ENCODE measurements around the gene SLC16A5. TPM values are rescaled to one million over a fixed set of nuclear protein-coding genes. Genes with fewer than 3 reads are reported as not detected.

The SLC16A5 gene
- total and polyA plus RNA-seq, 2 experiments from 2014 or later: 9.9 to 47.1 TPM

DNA sequence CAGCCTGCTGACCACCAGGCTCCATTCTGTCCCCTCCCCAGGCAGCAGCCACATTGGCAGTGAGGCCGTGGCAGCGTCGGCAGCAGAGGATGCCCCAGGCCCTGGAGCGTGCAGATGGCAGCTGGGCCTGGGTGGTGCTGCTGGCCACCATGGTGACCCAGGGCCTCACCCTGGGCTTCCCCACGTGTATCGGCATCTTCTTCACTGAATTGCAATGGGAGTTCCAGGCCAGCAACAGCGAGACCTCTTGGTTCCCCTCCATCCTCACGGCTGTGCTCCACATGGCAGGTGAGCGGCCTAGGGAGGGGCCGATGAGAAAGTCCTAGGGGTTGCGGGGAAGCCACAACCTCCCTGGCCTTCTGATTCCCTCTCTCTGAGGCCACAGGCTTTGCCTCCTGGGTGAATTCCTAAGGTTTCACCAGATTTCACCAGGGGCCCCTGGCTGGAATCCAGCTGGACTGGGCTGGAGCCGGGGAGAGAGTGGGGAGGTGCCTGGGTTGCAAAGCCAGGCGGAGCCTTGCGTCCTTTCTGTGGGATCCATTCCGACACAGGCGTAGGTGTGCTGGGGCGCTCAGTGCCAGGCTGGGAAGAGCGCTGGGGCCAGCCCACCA, 5.9 kb downstream of the SLC16A5 start:
- H3K36me3 ChIP-seq: no peaks in the 10 kb centered on the region
- TF ChIP-seq, protein P1, sequence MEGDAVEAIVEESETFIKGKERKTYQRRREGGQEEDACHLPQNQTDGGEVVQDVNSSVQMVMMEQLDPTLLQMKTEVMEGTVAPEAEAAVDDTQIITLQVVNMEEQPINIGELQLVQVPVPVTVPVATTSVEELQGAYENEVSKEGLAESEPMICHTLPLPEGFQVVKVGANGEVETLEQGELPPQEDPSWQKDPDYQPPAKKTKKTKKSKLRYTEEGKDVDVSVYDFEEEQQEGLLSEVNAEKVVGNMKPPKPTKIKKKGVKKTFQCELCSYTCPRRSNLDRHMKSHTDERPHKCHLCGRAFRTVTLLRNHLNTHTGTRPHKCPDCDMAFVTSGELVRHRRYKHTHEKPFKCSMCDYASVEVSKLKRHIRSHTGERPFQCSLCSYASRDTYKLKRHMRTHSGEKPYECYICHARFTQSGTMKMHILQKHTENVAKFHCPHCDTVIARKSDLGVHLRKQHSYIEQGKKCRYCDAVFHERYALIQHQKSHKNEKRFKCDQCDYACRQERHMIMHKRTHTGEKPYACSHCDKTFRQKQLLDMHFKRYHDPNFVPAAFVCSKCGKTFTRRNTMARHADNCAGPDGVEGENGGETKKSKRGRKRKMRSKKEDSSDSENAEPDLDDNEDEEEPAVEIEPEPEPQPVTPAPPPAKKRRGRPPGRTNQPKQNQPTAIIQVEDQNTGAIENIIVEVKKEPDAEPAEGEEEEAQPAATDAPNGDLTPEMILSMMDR (IDR thresholded peaks at IDR 0.05; ENCODE audit: low read depth, low read length): no peak
- H3K4me1 ChIP-seq (ENCODE audit: low read depth): peaks cover 3% of the 10 kb centered on the region
- H3K27ac ChIP-seq: no peak overlapping the region
- no peaks in the 10 kb centered on the region for H3K27me3 ChIP-seq
- DNase-seq (ENCODE audit: low read depth in 1 of 2, low spot score in 1 of 2): no peak
- no peak overlapping the region for H3K4me3 ChIP-seq
- no peaks in the 10 kb centered on the region for H3K9me3 ChIP-seq (ENCODE audit: low read depth)

DNA sequence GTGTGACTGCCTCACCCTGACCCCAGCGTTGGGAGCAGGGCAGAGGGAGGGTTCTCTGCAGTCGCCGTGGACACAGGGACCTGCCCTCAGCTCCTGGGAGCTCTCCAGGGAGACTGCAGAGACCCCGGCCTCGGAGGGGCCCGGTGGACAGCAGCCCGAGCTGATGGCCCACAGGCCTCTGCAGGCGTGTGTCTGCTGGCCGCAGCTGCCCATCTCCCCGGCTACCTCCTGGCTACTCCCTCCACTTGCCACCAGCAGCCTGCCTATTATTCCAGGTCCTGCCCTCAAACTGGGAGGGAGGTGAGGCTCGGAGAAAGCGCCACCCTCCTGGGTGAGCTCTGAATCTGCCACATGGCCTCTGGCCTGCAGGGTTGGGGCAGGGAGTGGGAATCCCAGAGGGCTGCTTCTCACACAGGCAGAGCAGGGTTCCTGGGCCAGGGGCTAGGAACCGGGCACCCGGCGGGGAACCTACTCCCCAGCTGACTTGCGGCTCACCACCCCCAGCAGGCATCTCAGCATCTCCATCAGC, 7.2 kb downstream of the SLC16A5 start:
- no peak overlapping the region for H3K27ac ChIP-seq
- no peaks in the 10 kb centered on the region for H3K9me3 ChIP-seq (ENCODE audit: low read depth)
- H3K27me3 ChIP-seq: no peaks in the 10 kb centered on the region
- no peak overlapping the region for H3K4me3 ChIP-seq
- no peaks in the 10 kb centered on the region for H3K36me3 ChIP-seq
- no peak for DNase-seq (ENCODE audit: low read depth in 1 of 2, low spot score in 1 of 2)
- no peaks in the 10 kb centered on the region for H3K4me1 ChIP-seq (ENCODE audit: low read depth)
- TF ChIP-seq, protein P1 (IDR thresholded peaks at IDR 0.05; ENCODE audit: low read depth, low read length): no peak

DNA sequence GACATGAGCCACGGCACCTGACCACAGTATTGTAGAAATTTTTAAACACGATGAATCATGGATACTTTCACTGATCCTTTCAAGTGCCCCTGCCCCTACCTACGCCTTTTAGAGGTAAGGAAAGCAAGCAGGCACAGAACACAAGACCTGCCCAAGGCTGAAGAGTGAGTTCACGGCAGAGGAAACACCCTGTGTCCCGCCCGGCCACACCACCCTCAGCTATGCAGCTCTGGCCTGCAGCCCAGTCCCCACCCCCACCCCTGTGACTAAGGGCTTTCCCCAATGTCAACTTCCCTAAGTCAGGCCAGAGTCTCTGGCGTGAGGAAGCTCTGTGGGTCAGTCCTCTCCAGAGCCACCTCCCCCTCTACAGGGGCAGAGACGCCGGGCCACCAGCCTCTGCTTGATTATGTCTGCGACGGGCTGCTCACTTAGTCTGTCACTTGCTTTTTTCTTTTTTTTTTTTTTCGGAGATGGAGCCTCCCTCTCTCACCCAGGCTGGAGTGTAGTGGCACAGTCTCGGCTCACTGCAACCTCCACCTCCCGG, 8.4 kb downstream of the SLC16A5 start:
- H3K27ac ChIP-seq: no peak overlapping the region

DNA sequence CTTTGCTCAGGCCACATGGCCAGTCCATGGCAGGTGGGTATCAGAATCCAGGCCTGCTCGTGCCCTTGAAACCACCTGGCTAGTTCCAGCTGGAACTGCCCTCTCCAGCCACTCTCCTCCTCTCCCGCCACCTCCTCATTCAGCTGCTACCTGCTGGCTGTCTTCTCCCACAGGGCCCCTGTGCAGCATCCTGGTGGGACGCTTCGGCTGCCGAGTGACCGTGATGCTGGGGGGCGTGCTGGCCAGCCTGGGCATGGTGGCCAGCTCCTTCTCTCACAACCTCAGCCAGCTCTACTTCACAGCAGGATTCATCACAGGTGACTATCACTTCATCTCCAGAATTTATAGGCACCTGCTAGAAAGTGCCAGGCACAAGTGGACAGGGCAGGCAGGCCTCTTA, 10.1 kb downstream of the SLC16A5 start:
- DNase-seq (ENCODE audit: low read depth in 1 of 2, low spot score in 1 of 2): no peak
- TF ChIP-seq, protein P1 (IDR thresholded peaks at IDR 0.05; ENCODE audit: low read depth, low read length): no peak

More for the DNA sequence above, 8.4 kb downstream of the SLC16A5 start:
- no peaks in the 10 kb centered on the region for H3K4me1 ChIP-seq (ENCODE audit: low read depth)
- DNase-seq (ENCODE audit: low read depth in 1 of 2, low spot score in 1 of 2): peak in 1 of 2 donors; percentile 72
- no peak overlapping the region for H3K4me3 ChIP-seq
- no peaks in the 10 kb centered on the region for H3K27me3 ChIP-seq
- TF ChIP-seq, protein P1 (IDR thresholded peaks at IDR 0.05; ENCODE audit: low read depth, low read length): no peak
- H3K36me3 ChIP-seq: peaks cover 3% of the 10 kb centered on the region
- no peaks in the 10 kb centered on the region for H3K9me3 ChIP-seq (ENCODE audit: low read depth)

DNA sequence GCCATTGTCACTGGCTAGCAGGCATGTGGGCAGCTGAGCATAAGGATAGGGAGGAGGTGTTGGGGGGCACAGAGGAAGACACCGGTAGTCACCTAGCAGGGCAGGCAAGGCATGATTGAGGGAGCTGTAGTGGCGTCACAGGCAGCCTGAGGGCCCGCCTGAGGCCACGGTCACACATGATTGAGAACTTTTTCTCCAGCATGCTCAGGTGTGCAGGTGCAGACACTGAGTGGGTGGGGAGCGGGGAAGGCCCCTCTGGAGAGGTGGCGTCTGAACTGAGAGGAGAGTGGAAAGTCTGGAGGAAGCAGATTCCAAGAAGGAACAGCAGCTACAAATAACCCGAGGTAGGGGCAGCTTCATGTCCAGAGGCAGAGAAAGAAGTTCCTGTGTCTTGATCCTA, 11.1 kb downstream of the SLC16A5 start:
- Histone ChIP-seq H3K4me1 (ENCODE audit: low read depth) (peaks cover 5% of the 10 kb centered on the region), H3K4me3 (no peak overlapping the region), H3K9me3 (ENCODE audit: low read depth) (no peaks in the 10 kb centered on the region), H3K27ac (no peak overlapping the region), H3K36me3 (peaks cover 3% of the 10 kb centered on the region), H3K27me3 (no peaks in the 10 kb centered on the region)
- TF ChIP-seq, protein P1 (IDR thresholded peaks at IDR 0.05; ENCODE audit: low read depth, low read length): no peak
- DNase-seq (ENCODE audit: low read depth in 1 of 2, low spot score in 1 of 2): no peak

More for the DNA sequence above, 10.1 kb downstream of the SLC16A5 start:
- Histone ChIP-seq H3K27me3 (no peaks in the 10 kb centered on the region), H3K9me3 (ENCODE audit: low read depth) (no peaks in the 10 kb centered on the region), H3K36me3 (peaks cover 3% of the 10 kb centered on the region), H3K4me1 (ENCODE audit: low read depth) (no peaks in the 10 kb centered on the region), H3K27ac (no peak overlapping the region), H3K4me3 (no peak overlapping the region)

All from cardiac muscle cell (in vitro differentiated cells and primary cell).